Panc1 (cell line): Measurements from ENCODE around the gene RHPN2. TPM values are rescaled to one million over a fixed set of nuclear protein-coding genes. Genes with fewer than 3 reads are reported as not detected.
A peak's percentile ranks its signal among the peaks of the same experiment; 100 is the strongest.

Source experiments
- ATAC-seq: fragments of 200-7000 bp; cut with Tn5 transposase; 2 replicates; pipeline ENCODE4 v1.9.1; 2020; ENCODE audit warnings: mild to moderate bottlenecking, moderate library complexity
- BruUV-seq: library from RNA; stranded (reverse); fragments of 400-500 nt; replicated peaks from 2 replicates; lab custom pipeline; 2021; lab: Mats Ljungman, UMichigan
- CTCF ChIA-PET: fragments of 300-600 bp; sonication (Branson Sonifier 250); formaldehyde crosslinking; loops from one replicate; lab custom pipeline; 2022; ENCODE audit warnings: antibody characterized with exemption; lab: Charles Lee
- POLR2A ChIA-PET: fragments of 300-600 bp; sonication (Branson Sonifier 250); formaldehyde crosslinking; loops from one replicate; lab custom pipeline; 2022; ENCODE audit warnings: antibody characterized with exemption; lab: Charles Lee
- DNase-seq: peaks from one replicate; pipeline ENCODE4 v3.0.0-alpha.2; 2010; ENCODE audit warnings: low read depth, low spot score
- H3K27ac ChIP-seq: 2 replicates; pipeline ENCODE4 v1.5.1; 2011; ENCODE audit warnings: mild to moderate bottlenecking, low read length, inconsistent platforms
- H3K27me3 ChIP-seq: fragments of 200-500 bp; sonication (Bioruptor generic); 2 replicates; pipeline ENCODE4 v1.6.0; 2014; ENCODE audit warnings: low read length, inconsistent platforms; ENCODE audit not compliant: control insufficient read depth, insufficient read depth
- H3K36me3 ChIP-seq: fragments of 200-500 bp; sonication (Bioruptor generic); 2 replicates; pipeline ENCODE4 v1.5.1; 2014; ENCODE audit warnings: inconsistent platforms, mild to moderate bottlenecking, low read length, moderate library complexity; ENCODE audit not compliant: control insufficient read depth, insufficient read depth
- H3K4me1 ChIP-seq: 2 replicates; pipeline ENCODE4 v1.5.1; 2011; ENCODE audit warnings: inconsistent platforms, mild to moderate bottlenecking, low read length, moderate library complexity; ENCODE audit not compliant: control insufficient read depth, insufficient read depth
- H3K4me3 ChIP-seq, 2 experiments: 2 replicates each; pipeline ENCODE4 v1.5.1; 2011 to 2012; ENCODE audit warnings: low read depth in 2 of 2, low read length in 2 of 2, mild to moderate bottlenecking in 2 of 2, inconsistent platforms in 1 of 2, moderate library complexity in 1 of 2
- H3K9me3 ChIP-seq: fragments of 200-500 bp; sonication (Bioruptor generic); 2 replicates; pipeline ENCODE4 v1.5.1; 2014; ENCODE audit warnings: low read depth, mild to moderate bottlenecking, inconsistent platforms, low read length, moderate library complexity; ENCODE audit not compliant: control insufficient read depth, insufficient read depth
- CTCF ChIP-seq: fragments of 450-650 bp; IDR thresholded peaks from 2 replicates; pipeline ENCODE4 v1.5.1; 2017; ENCODE audit warnings: mild to moderate bottlenecking
- POLR2AphosphoS5 ChIP-seq: IDR thresholded peaks from 2 replicates; pipeline ENCODE4 v1.6.1; 2012; ENCODE audit warnings: mild to moderate bottlenecking, low read depth, low read length, moderate library complexity
- REST ChIP-seq, 2 experiments: IDR thresholded peaks; 2 replicates each; pipeline ENCODE4 v1.6.1; 2011 to 2012; ENCODE audit warnings: low read depth in 2 of 2, control low read depth in 1 of 2, low read length in 1 of 2, mild to moderate bottlenecking in 1 of 2, moderate library complexity in 1 of 2; ENCODE audit not compliant: insufficient read depth in 1 of 2
- SIN3A ChIP-seq: IDR thresholded peaks from 2 replicates; pipeline ENCODE4 v1.6.1; 2012; ENCODE audit warnings: low read depth, mild to moderate bottlenecking, low read length, moderate library complexity, borderline replicate concordance; ENCODE audit not compliant: insufficient read depth
- TCF7L2 ChIP-seq: IDR thresholded peaks from 2 replicates; pipeline ENCODE4 v1.6.1; 2011; ENCODE audit warnings: mild to moderate bottlenecking, low read depth, low read length, inconsistent platforms
- in situ Hi-C: cut with HindIII; loops from 2 replicates; pipeline ENCODE4 v1.10.0; 2016; ENCODE audit warnings: low sequenced_read_pairs, low pct_unique_long_range_greater_than_20kb
- intact Hi-C: fragments of 100-400 bp; cut with micrococcal nuclease; formaldehyde crosslinking; loops from one replicate; pipeline ENCODE4 v1.10.0; 2022; ENCODE audit not compliant: unreplicated experiment
- total RNA-seq: library from RNA; stranded (reverse); gene quantifications from one replicate; pipeline ENCODE4 v1.2.1, GENCODE V29; 2021; ENCODE audit not compliant: unreplicated experiment

The RHPN2 gene
- total RNA-seq, 1 experiment from 2014 or later, result 227 TPM

- Histone ChIP-seq H3K9me3 (no peaks in the 10 kb centered on the region), H3K4me1 (peaks cover 9% of the 10 kb centered on the region; the same call in 1 of the 2 replicates), H3K36me3 (peaks cover 6% of the 10 kb centered on the region), H3K27ac (no peak overlapping the region), H3K27me3 (no peaks in the 10 kb centered on the region), H3K4me3 (no peak overlapping the region)
- ChIA-PET POLR2A (no interaction called here), CTCF (no interaction called here)
- no peak for TF ChIP-seq SIN3A
- TF ChIP-seq CTCF, result no peak
- no peak for TF ChIP-seq TCF7L2
- no peak for TF ChIP-seq REST (IDR thresholded peaks at IDR 0.05; ENCODE audit: insufficient read depth in 1 of 2, low read depth in 2 of 2, low read length in 1 of 2)
- TF ChIP-seq POLR2AphosphoS5, result no peak
- in situ Hi-C loops (no loop called here), intact Hi-C loops (no loop called here)
- no peak for DNase-seq
- BruUV-seq, result no TSS peak
- no peak for ATAC-seq
Observed at GRCh38 chr19:33089010-33089409, 24.3 kb upstream of the RHPN2 start.

GRCh38 chr19:33086955-33087354, 22.3 kb upstream of the RHPN2 start:
- Histone ChIP-seq H3K9me3 (no peaks in the 10 kb centered on the region), H3K36me3 (peaks cover 6% of the 10 kb centered on the region), H3K4me1 (peaks cover 14% of the 10 kb centered on the region), H3K27me3 (no peaks in the 10 kb centered on the region), H3K27ac (peak overlapping the region; percentile 24; the same call in 1 of the 2 replicates), H3K4me3 (no peak overlapping the region)
- ATAC-seq (no peak), DNase-seq (no peak)
- no peak for TF ChIP-seq SIN3A
- no peak for TF ChIP-seq TCF7L2
- no peak for TF ChIP-seq POLR2AphosphoS5
- TF ChIP-seq CTCF, result no peak
- no peak for TF ChIP-seq REST (IDR thresholded peaks at IDR 0.05; ENCODE audit: insufficient read depth in 1 of 2, low read depth in 2 of 2, low read length in 1 of 2)
- CTCF ChIA-PET, result interaction anchor here (0.7 kb wide), 1 partner anchor 23 kb away, joined by 4 read pairs; no protein-coding TSS in a partner anchor
- intact Hi-C loops (no loop called here), in situ Hi-C loops (no loop called here)
- POLR2A ChIA-PET, result no interaction called here
- no TSS peak for BruUV-seq
